ENCODE data around the gene GRIK1.

DNA sequence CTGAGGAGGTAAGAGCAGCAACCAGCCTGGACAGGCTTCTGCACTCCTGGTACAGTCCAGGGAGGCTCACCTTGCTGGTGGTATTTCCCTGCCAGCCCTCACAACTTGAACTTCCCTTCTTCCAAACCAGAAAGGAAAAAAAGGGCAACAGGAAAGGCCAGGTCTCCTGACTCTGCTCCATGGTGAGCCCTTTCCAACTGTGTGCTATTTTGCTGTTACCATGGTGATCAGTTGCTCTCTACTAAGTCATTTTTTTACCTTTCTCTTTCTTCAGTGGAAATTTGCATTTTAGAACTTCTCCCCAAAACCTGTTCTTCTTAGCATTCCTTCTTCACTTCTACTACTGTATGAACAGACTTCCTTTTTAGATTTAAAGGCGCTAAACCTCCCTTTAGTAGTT, 164.3 kb downstream of the GRIK1 start:
- TF ChIP-seq POLR2AphosphoS5 (IDR thresholded peaks at IDR 0.05), result no peak
- TF ChIP-seq, protein P1, sequence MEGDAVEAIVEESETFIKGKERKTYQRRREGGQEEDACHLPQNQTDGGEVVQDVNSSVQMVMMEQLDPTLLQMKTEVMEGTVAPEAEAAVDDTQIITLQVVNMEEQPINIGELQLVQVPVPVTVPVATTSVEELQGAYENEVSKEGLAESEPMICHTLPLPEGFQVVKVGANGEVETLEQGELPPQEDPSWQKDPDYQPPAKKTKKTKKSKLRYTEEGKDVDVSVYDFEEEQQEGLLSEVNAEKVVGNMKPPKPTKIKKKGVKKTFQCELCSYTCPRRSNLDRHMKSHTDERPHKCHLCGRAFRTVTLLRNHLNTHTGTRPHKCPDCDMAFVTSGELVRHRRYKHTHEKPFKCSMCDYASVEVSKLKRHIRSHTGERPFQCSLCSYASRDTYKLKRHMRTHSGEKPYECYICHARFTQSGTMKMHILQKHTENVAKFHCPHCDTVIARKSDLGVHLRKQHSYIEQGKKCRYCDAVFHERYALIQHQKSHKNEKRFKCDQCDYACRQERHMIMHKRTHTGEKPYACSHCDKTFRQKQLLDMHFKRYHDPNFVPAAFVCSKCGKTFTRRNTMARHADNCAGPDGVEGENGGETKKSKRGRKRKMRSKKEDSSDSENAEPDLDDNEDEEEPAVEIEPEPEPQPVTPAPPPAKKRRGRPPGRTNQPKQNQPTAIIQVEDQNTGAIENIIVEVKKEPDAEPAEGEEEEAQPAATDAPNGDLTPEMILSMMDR (IDR thresholded peaks at IDR 0.05), result no peak

Data from suprapubic skin (tissue), 3 donors.